Panc1 (cell line): ENCODE results near the gene PGBD5.

Source experiments
- CTCF ChIP-seq: fragments of 450-650 bp; IDR thresholded peaks from 2 replicates; pipeline ENCODE4 v1.5.1; 2017; ENCODE audit warnings: mild to moderate bottlenecking
- POLR2AphosphoS5 ChIP-seq: IDR thresholded peaks from 2 replicates; pipeline ENCODE4 v1.6.1; 2012; ENCODE audit warnings: mild to moderate bottlenecking, low read depth, low read length, moderate library complexity
- SIN3A ChIP-seq: IDR thresholded peaks from 2 replicates; pipeline ENCODE4 v1.6.1; 2012; ENCODE audit warnings: low read depth, mild to moderate bottlenecking, low read length, moderate library complexity, borderline replicate concordance; ENCODE audit not compliant: insufficient read depth
- TCF7L2 ChIP-seq: IDR thresholded peaks from 2 replicates; pipeline ENCODE4 v1.6.1; 2011; ENCODE audit warnings: mild to moderate bottlenecking, low read depth, low read length, inconsistent platforms

- TF ChIP-seq POLR2AphosphoS5 (no peak), CTCF (no peak), SIN3A (no peak), TCF7L2 (no peak)
Observed at GRCh38 chr1:230266456-230266855, 159.7 kb downstream of the PGBD5 start.
